ENCODE results near the gene MZT2A. TPM values are rescaled to one million over a fixed set of nuclear protein-coding genes. Genes with fewer than 3 reads are reported as not detected.
"Not testable (repeated sequence)": the region's sequence is repeated elsewhere in the genome, so short reads cannot be mapped to it uniquely, and the experiment has no call there.

The MZT2A gene
- total RNA-seq, 1 experiment from 2014 or later = 143 TPM

DNA sequence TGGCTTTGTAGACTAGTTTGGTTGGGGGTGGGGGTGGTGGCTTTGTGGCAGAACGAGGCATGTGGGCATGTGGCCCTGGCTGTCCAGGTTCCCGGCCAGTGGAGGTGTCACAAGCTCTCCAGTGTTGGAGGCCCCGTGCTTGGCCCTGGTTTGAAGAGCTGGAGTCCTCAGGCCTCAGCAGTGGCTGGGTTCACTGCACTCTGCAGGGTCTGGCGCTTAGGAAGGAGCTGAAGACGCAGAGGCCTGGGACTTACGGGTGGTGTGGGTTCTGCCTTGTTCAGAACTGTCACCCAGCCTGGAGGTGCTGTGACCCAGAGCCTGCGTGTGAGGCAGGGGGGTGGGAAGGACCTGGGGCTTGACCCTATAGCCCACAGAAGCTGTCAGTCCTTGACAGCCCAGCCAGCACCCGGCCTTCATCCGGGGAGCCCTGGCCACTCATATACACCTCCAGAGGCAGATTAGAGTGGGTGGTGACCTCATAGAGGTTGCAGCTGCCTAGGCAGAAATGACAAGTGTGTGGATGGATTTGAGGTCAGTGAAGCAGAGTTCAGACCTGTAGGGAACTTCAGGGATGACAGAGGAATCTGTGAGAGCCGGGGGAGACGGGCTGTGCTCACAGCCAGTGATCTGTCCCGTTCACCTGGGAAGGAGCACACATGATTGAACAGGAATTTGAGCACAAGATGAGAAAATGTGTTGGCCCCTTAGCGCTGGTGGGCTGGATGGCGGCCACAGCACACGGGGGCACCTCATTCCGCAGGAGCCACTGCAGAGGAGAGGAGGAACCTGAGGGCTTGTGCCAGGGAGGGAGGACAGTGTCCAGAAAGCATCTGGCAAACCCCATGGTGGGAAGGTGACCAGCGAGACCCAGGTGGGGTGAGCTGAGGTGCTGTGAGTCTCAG is 20.0 kb upstream of the MZT2A start:
- DNase-seq (ENCODE audit: low read depth, low spot score); CTCF ChIA-PET; H3K36me3 ChIP-seq (ENCODE audit: control insufficient read depth, insufficient read depth, low read length); H3K4me1 ChIP-seq (ENCODE audit: control insufficient read depth, insufficient read depth, low read length); H3K27me3 ChIP-seq (ENCODE audit: control insufficient read depth, insufficient read depth, low read length); intact Hi-C loops (cut with micrococcal nuclease; ENCODE audit: unreplicated experiment); ATAC-seq; in situ Hi-C loops (cut with HindIII; ENCODE audit: low pct_unique_long_range_greater_than_20kb, low sequenced_read_pairs); H3K9me3 ChIP-seq (ENCODE audit: control insufficient read depth, insufficient read depth, low read depth, low read length); H3K27ac ChIP-seq (ENCODE audit: low read length); H3K4me3 ChIP-seq (ENCODE audit: low read depth in 2 of 2, low read length in 2 of 2): not testable (repeated sequence)
- POLR2A ChIA-PET = interaction anchor here (0.6 kb wide), 1 partner anchor 44 kb away, joined by 5 read pairs; no protein-coding TSS in a partner anchor
- TSS peak; percentile 59 for BruUV-seq (replicated peaks)

DNA sequence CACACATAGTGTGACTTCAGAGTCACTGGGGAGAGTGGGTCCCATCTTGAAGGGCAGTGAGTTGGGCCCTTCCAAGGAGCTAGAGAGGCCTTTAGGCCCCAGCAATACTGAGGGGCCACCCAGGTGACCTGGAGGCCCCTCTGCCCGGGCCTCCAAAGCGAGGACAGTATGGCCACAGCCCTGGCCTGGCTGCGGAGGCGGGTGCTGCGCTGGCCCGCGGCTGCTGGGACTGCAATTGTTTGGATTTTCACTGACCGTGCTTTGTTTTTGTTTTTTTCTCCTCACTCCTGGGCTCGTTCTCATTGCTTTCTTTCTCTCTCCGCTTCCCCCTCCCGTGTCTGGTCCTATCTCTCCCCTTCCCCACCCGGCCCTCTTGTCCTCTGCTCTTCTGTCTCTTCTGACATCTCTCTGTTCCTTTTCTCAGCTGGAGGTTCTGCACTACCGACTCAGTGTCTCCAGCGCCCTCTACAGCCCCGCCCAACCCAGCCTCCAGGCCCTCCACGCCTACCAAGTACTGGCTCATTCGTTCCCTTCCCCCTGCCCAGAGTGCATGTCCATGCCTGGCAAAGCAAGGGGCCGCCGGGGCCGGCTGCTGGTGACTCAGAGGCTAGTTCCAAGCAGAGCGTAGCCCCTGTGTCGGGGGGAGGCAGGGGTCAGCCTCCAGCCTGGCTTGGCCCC is 19.2 kb upstream of the MZT2A start:
- POLR2A ChIA-PET = interaction anchor here (0.6 kb wide), 1 partner anchor 44 kb away, joined by 5 read pairs; no protein-coding TSS in a partner anchor
- H3K9me3 ChIP-seq (ENCODE audit: control insufficient read depth, insufficient read depth, low read depth, low read length); in situ Hi-C loops (cut with HindIII; ENCODE audit: low pct_unique_long_range_greater_than_20kb, low sequenced_read_pairs); H3K27ac ChIP-seq (ENCODE audit: low read length); DNase-seq (ENCODE audit: low read depth, low spot score); H3K4me3 ChIP-seq (ENCODE audit: low read depth in 2 of 2, low read length in 2 of 2); H3K27me3 ChIP-seq (ENCODE audit: control insufficient read depth, insufficient read depth, low read length); ATAC-seq; H3K4me1 ChIP-seq (ENCODE audit: control insufficient read depth, insufficient read depth, low read length); BruUV-seq (replicated peaks); H3K36me3 ChIP-seq (ENCODE audit: control insufficient read depth, insufficient read depth, low read length); intact Hi-C loops (cut with micrococcal nuclease; ENCODE audit: unreplicated experiment); CTCF ChIA-PET: not testable (repeated sequence)
- TF ChIP-seq, protein P1, sequence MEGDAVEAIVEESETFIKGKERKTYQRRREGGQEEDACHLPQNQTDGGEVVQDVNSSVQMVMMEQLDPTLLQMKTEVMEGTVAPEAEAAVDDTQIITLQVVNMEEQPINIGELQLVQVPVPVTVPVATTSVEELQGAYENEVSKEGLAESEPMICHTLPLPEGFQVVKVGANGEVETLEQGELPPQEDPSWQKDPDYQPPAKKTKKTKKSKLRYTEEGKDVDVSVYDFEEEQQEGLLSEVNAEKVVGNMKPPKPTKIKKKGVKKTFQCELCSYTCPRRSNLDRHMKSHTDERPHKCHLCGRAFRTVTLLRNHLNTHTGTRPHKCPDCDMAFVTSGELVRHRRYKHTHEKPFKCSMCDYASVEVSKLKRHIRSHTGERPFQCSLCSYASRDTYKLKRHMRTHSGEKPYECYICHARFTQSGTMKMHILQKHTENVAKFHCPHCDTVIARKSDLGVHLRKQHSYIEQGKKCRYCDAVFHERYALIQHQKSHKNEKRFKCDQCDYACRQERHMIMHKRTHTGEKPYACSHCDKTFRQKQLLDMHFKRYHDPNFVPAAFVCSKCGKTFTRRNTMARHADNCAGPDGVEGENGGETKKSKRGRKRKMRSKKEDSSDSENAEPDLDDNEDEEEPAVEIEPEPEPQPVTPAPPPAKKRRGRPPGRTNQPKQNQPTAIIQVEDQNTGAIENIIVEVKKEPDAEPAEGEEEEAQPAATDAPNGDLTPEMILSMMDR (IDR thresholded peaks at IDR 0.05) = peak; percentile 29; the same call in 1 of the 2 replicates

DNA sequence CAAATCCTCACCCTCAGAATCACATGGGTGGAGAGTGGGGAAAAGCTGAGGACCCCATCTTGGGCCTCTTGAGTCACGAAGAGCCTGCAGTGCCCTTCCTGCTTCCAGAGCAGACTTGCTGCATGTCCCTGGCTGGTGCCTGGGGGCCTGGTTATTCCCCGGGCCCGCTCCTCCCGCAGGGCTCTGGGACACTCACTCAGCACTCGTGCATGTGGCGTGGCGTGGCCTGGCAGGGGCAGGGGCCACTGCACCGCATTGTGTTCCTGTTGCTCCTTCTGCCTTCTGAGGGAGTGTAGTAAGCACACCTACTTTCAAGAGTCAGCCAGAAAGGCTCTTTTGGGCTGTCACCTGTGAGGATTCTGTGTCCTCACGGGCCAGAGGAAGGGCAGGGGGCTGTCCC is 17.4 kb upstream of the MZT2A start:
- Histone ChIP-seq H3K4me1 (ENCODE audit: control insufficient read depth, insufficient read depth, low read length) (no peaks in the 10 kb centered on the region), H3K9me3 (ENCODE audit: control insufficient read depth, insufficient read depth, low read depth, low read length) (no peaks in the 10 kb centered on the region), H3K27me3 (ENCODE audit: control insufficient read depth, insufficient read depth, low read length) (no peaks in the 10 kb centered on the region), H3K4me3 (ENCODE audit: low read depth in 2 of 2, low read length in 2 of 2) (no peak overlapping the region), H3K27ac (ENCODE audit: low read length) (no peak overlapping the region), H3K36me3 (ENCODE audit: control insufficient read depth, insufficient read depth, low read length) (no peaks in the 10 kb centered on the region; the same call in none of the 2 replicates)
- intact Hi-C loops (cut with micrococcal nuclease; ENCODE audit: unreplicated experiment) = no loop called here
- CTCF ChIA-PET = no interaction called here
- DNase-seq (ENCODE audit: low read depth, low spot score) (no peak), ATAC-seq (no peak)
- in situ Hi-C loops (cut with HindIII; ENCODE audit: low pct_unique_long_range_greater_than_20kb, low sequenced_read_pairs) = no loop called here
- POLR2A ChIA-PET = no interaction called here
- no TSS peak for BruUV-seq (replicated peaks)
- TF ChIP-seq, protein P1 (IDR thresholded peaks at IDR 0.05) = no peak
- TF ChIP-seq POLR2AphosphoS5 (IDR thresholded peaks at IDR 0.05; ENCODE audit: low read depth, low read length) (no peak), TCF7L2 (IDR thresholded peaks at IDR 0.05; ENCODE audit: low read depth, low read length) (no peak), SIN3A (IDR thresholded peaks at IDR 0.05; ENCODE audit: borderline replicate concordance, insufficient read depth, low read depth, low read length) (no peak)
- TF ChIP-seq, protein P2, sequence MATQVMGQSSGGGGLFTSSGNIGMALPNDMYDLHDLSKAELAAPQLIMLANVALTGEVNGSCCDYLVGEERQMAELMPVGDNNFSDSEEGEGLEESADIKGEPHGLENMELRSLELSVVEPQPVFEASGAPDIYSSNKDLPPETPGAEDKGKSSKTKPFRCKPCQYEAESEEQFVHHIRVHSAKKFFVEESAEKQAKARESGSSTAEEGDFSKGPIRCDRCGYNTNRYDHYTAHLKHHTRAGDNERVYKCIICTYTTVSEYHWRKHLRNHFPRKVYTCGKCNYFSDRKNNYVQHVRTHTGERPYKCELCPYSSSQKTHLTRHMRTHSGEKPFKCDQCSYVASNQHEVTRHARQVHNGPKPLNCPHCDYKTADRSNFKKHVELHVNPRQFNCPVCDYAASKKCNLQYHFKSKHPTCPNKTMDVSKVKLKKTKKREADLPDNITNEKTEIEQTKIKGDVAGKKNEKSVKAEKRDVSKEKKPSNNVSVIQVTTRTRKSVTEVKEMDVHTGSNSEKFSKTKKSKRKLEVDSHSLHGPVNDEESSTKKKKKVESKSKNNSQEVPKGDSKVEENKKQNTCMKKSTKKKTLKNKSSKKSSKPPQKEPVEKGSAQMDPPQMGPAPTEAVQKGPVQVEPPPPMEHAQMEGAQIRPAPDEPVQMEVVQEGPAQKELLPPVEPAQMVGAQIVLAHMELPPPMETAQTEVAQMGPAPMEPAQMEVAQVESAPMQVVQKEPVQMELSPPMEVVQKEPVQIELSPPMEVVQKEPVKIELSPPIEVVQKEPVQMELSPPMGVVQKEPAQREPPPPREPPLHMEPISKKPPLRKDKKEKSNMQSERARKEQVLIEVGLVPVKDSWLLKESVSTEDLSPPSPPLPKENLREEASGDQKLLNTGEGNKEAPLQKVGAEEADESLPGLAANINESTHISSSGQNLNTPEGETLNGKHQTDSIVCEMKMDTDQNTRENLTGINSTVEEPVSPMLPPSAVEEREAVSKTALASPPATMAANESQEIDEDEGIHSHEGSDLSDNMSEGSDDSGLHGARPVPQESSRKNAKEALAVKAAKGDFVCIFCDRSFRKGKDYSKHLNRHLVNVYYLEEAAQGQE (IDR thresholded peaks at IDR 0.05; ENCODE audit: insufficient read depth in 1 of 2, low read depth in 2 of 2, low read length in 1 of 2) = no peak

DNA sequence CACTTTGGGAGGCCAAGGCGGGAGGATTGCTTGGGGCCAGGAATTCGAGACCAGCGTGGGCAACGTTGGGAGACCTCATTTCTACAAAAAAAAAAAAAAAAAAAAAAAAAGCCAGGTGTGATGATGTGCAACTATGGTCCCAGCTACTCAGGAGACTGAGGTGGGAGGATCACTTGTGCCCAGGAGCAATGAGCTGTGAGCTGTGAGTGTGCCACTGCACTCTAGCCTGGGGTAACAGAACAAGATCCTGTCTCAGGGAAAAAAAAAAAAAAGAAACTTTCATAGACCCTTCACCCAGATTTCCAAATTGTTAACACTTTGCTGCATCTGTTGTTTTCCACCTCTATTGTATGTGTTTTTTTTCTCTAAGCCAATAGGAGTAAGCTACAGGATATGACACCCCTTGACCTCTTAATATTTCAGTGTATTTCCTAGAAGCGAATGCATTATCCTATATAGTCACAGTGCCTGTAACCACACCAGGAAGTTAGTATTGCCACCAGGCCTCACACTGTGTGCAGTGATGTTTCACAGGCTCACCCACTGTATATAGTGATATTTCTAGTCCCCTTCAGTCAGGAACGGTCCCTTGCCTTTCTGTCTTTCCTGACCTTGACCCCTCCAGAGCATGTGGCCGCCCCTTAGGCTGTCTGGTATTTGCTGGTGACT is 12.0 kb upstream of the MZT2A start:
- ATAC-seq; POLR2A ChIA-PET; H3K36me3 ChIP-seq (ENCODE audit: control insufficient read depth, insufficient read depth, low read length): not testable (repeated sequence)

More for the DNA sequence above, 12.0 kb upstream of the MZT2A start:
- H3K4me3 ChIP-seq (ENCODE audit: low read depth in 2 of 2, low read length in 2 of 2); DNase-seq (ENCODE audit: low read depth, low spot score); H3K9me3 ChIP-seq (ENCODE audit: control insufficient read depth, insufficient read depth, low read depth, low read length); H3K27me3 ChIP-seq (ENCODE audit: control insufficient read depth, insufficient read depth, low read length); H3K27ac ChIP-seq (ENCODE audit: low read length); intact Hi-C loops (cut with micrococcal nuclease; ENCODE audit: unreplicated experiment); in situ Hi-C loops (cut with HindIII; ENCODE audit: low pct_unique_long_range_greater_than_20kb, low sequenced_read_pairs); H3K4me1 ChIP-seq (ENCODE audit: control insufficient read depth, insufficient read depth, low read length); CTCF ChIA-PET: not testable (repeated sequence)
- BruUV-seq (replicated peaks) = TSS peak; percentile 9

All from Panc1 (cell line).